ENCODE measurements around the gene TSPYL6.

TSPYL6 gene

GRCh38 chr2:54254180-54254579 lies 1.8 kb downstream of the TSPYL6 start:
- Histone ChIP-seq H3K27me3 (ENCODE audit: control insufficient read depth, insufficient read depth, low read length) (no peaks in the 10 kb centered on the region), H3K9me3 (ENCODE audit: control insufficient read depth, insufficient read depth, low read length) (no peaks in the 10 kb centered on the region), H3K4me1 (ENCODE audit: control insufficient read depth, insufficient read depth, low read length) (no peaks in the 10 kb centered on the region), H3K9ac (ENCODE audit: low read depth, low read length) (no peak overlapping the region), H3K36me3 (ENCODE audit: control insufficient read depth, insufficient read depth, low read length) (no peaks in the 10 kb centered on the region), H3K4me3 (ENCODE audit: low read depth, low read length) (no peak overlapping the region)

- Histone ChIP-seq H3K27me3 (ENCODE audit: control insufficient read depth, insufficient read depth, low read length) (no peaks in the 10 kb centered on the region), H3K4me1 (ENCODE audit: control insufficient read depth, insufficient read depth, low read length) (no peaks in the 10 kb centered on the region), H3K9ac (ENCODE audit: low read depth, low read length) (no peak overlapping the region), H3K4me3 (ENCODE audit: low read depth, low read length) (no peak overlapping the region), H3K9me3 (ENCODE audit: control insufficient read depth, insufficient read depth, low read length) (no peaks in the 10 kb centered on the region), H3K36me3 (ENCODE audit: control insufficient read depth, insufficient read depth, low read length) (no peaks in the 10 kb centered on the region)
These were observed 6.4 kb downstream of the TSPYL6 start for GRCh38 chr2:54249629-54250028.

DNA sequence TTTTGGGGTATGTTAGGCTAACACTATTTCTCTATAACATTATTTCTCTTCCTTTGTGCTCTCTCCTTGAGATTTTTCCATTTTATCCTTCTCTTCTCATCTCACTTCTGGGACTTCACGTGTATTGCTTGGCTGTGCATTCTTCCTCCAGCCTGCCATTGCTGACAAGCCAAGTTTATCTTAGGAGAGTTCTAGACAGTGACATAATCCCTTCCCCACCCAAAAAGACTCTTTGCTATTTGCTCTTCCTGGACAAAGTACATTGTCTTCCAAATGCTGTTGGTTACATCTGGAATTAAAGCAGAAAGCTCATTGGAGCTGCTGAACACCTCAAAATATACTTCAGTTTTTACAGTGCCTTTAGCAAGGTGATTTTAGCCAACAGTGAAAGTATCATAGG lies 8.9 kb downstream of the TSPYL6 start:
- Histone ChIP-seq H3K36me3 (ENCODE audit: control insufficient read depth, insufficient read depth, low read length) (no peaks in the 10 kb centered on the region), H3K9ac (ENCODE audit: low read depth, low read length) (no peak overlapping the region), H3K9me3 (ENCODE audit: control insufficient read depth, insufficient read depth, low read length) (no peaks in the 10 kb centered on the region), H3K27me3 (ENCODE audit: control insufficient read depth, insufficient read depth, low read length) (no peaks in the 10 kb centered on the region), H3K4me3 (ENCODE audit: low read depth, low read length) (no peak overlapping the region), H3K4me1 (ENCODE audit: control insufficient read depth, insufficient read depth, low read length) (no peaks in the 10 kb centered on the region)

GRCh38 chr2:54240515-54241469 lies 15.2 kb downstream of the TSPYL6 start:
- H3K9ac ChIP-seq (ENCODE audit: low read depth, low read length) = no peak overlapping the region
- H3K36me3 ChIP-seq (ENCODE audit: control insufficient read depth, insufficient read depth, low read length) = no peaks in the 10 kb centered on the region
- peaks cover 4% of the 10 kb centered on the region for H3K4me1 ChIP-seq (ENCODE audit: control insufficient read depth, insufficient read depth, low read length)
- no peak overlapping the region for H3K4me3 ChIP-seq (ENCODE audit: low read depth, low read length)
- peaks cover 5% of the 10 kb centered on the region for H3K27me3 ChIP-seq (ENCODE audit: control insufficient read depth, insufficient read depth, low read length)
- H3K9me3 ChIP-seq (ENCODE audit: control insufficient read depth, insufficient read depth, low read length) = no peaks in the 10 kb centered on the region

GRCh38 chr2:54239427-54239826 lies 16.6 kb downstream of the TSPYL6 start:
- Histone ChIP-seq H3K9ac (ENCODE audit: low read depth, low read length) (no peak overlapping the region), H3K27me3 (ENCODE audit: control insufficient read depth, insufficient read depth, low read length) (peaks cover 5% of the 10 kb centered on the region), H3K4me3 (ENCODE audit: low read depth, low read length) (no peak overlapping the region), H3K36me3 (ENCODE audit: control insufficient read depth, insufficient read depth, low read length) (no peaks in the 10 kb centered on the region), H3K9me3 (ENCODE audit: control insufficient read depth, insufficient read depth, low read length) (no peaks in the 10 kb centered on the region), H3K4me1 (ENCODE audit: control insufficient read depth, insufficient read depth, low read length) (peaks cover 4% of the 10 kb centered on the region)

DNA sequence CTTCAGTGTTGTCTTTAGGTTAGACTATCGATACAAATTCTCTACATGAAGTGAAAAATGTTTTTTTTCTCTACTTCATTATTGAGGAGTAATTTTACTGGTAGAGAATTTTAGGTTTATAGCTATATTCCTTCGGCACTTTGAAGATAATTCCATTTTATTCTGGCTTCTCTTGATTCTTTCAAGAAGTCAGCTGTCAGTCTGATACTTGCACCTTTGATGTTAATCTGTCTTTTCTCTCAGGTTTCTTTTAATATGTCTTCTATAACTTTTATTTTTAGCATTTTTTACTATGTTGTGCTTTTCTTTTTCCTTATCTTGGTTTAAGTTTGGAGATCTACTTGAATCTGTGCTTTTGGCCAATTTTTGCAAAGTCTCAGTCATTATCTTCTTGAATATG lies 18.6 kb downstream of the TSPYL6 start:
- Histone ChIP-seq H3K36me3 (ENCODE audit: control insufficient read depth, insufficient read depth, low read length) (no peaks in the 10 kb centered on the region), H3K27me3 (ENCODE audit: control insufficient read depth, insufficient read depth, low read length) (peaks cover 5% of the 10 kb centered on the region), H3K4me3 (ENCODE audit: low read depth, low read length) (no peak overlapping the region), H3K9ac (ENCODE audit: low read depth, low read length) (no peak overlapping the region), H3K4me1 (ENCODE audit: control insufficient read depth, insufficient read depth, low read length) (peaks cover 4% of the 10 kb centered on the region), H3K9me3 (ENCODE audit: control insufficient read depth, insufficient read depth, low read length) (no peaks in the 10 kb centered on the region)

DNA sequence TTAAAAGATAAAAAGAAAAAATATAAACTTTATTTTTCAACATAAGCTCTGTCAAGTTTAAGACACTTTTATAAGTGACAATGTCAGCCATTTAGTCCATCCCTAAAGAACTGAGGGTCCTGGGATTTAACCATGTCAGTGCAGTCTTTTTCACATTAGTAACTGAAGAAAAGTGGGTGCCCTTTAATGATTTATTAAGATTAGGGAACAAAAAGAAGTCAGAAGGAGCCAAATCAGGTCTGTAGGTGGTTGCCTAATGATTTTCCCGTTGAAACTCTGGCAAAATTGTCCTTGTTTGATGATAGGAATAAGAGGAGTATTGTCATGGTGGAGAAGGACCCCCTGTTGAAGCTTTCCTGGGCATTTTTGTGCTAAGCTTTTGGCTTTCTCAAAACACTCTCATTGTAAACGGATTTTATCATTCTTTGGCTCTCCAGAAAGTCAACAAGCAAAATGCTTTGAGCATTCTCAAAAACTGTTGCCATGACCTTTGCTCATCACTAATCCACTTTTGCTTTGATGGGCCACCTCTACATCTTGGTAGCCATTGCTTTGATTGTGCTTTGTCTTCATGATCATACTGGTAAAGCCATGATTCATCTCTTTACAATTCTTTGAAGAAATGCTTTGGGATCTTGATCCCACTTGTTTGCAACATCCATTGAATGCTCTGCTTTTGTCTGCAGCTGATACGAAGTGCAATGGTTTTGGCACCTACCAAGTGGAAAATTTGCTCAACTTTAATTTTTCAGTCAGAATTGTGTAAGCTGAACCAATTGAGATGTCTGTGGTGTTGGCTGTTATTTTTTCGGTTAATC lies 22.0 kb downstream of the TSPYL6 start:
- Histone ChIP-seq H3K9me3 (ENCODE audit: control insufficient read depth, insufficient read depth, low read length) (no peaks in the 10 kb centered on the region), H3K27me3 (ENCODE audit: control insufficient read depth, insufficient read depth, low read length) (peaks cover 1% of the 10 kb centered on the region), H3K9ac (ENCODE audit: low read depth, low read length) (no peak overlapping the region), H3K4me3 (ENCODE audit: low read depth, low read length) (no peak overlapping the region), H3K4me1 (ENCODE audit: control insufficient read depth, insufficient read depth, low read length) (no peaks in the 10 kb centered on the region), H3K36me3 (ENCODE audit: control insufficient read depth, insufficient read depth, low read length) (no peaks in the 10 kb centered on the region)

DNA sequence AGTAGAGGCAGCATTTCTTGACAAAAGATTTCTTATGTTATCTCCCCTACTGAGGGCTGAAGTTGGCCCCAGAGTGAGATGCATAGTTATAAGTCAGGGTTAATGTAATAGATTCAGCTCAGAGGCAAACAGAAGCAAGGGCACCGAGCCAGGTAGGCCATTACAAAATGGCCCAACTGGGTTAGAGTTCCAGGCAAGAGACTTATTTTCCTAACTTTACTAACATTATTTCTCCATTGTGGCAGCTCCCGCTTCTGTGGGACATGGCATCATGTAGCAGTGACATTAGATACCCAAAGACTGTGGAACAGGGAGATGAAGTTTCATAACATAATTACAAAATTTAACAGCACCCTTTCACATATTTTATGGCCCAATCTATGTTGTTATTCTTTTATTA lies 27.1 kb downstream of the TSPYL6 start:
- no peaks in the 10 kb centered on the region for H3K9me3 ChIP-seq (ENCODE audit: control insufficient read depth, insufficient read depth, low read length)
- H3K9ac ChIP-seq (ENCODE audit: low read depth, low read length) = no peak overlapping the region
- no peaks in the 10 kb centered on the region for H3K36me3 ChIP-seq (ENCODE audit: control insufficient read depth, insufficient read depth, low read length)
- no peak overlapping the region for H3K4me3 ChIP-seq (ENCODE audit: low read depth, low read length)
- no peaks in the 10 kb centered on the region for H3K27me3 ChIP-seq (ENCODE audit: control insufficient read depth, insufficient read depth, low read length)
- H3K4me1 ChIP-seq (ENCODE audit: control insufficient read depth, insufficient read depth, low read length) = no peaks in the 10 kb centered on the region

DNA sequence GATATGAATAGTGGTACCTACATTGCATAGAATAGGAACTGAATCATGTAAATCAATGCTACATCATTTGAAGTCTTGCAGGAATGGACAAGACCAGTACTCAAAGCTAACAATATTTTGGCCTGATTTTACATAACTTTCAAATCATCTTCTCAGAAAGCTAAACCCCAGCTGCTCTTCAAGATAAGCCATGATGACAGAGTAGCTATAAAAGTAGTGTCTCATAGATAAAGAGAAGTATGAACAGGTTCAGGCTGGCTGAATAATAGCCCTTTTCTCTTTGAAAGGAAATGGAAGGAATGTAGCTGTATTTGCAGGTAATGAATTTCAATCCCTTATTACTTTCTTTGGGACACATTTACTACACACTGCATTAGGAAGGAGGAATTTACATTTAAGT lies 28.2 kb downstream of the TSPYL6 start:
- H3K36me3 ChIP-seq (ENCODE audit: control insufficient read depth, insufficient read depth, low read length) = no peaks in the 10 kb centered on the region
- no peaks in the 10 kb centered on the region for H3K4me1 ChIP-seq (ENCODE audit: control insufficient read depth, insufficient read depth, low read length)

DNA sequence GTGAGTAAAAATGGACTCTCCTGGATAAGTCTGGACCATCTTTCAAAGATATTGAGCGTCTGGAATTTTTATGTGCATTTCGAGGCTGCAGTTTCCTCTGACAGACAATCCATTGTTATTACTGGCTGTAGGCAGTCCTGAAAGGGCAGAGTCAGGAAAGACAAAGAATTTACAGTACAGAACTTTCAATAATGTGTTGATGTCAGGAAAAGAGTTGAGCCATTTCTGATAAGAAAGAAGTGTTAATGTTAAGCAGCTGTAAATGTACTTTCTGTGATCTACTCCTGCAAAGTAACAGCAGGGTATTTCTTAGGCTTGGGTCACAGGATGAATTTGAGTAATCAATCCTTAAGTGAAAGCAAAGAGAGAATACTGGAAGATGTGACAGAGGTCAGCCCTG lies 29.8 kb downstream of the TSPYL6 start:
- no peaks in the 10 kb centered on the region for H3K36me3 ChIP-seq (ENCODE audit: control insufficient read depth, insufficient read depth, low read length)
- H3K4me1 ChIP-seq (ENCODE audit: control insufficient read depth, insufficient read depth, low read length) = no peaks in the 10 kb centered on the region
- H3K4me3 ChIP-seq (ENCODE audit: low read depth, low read length) = no peak overlapping the region
- H3K27me3 ChIP-seq (ENCODE audit: control insufficient read depth, insufficient read depth, low read length) = no peaks in the 10 kb centered on the region
- no peak overlapping the region for H3K9ac ChIP-seq (ENCODE audit: low read depth, low read length)
- no peaks in the 10 kb centered on the region for H3K9me3 ChIP-seq (ENCODE audit: control insufficient read depth, insufficient read depth, low read length)

More for the DNA sequence above, 28.2 kb downstream of the TSPYL6 start:
- Histone ChIP-seq H3K9me3 (ENCODE audit: control insufficient read depth, insufficient read depth, low read length) (no peaks in the 10 kb centered on the region), H3K27me3 (ENCODE audit: control insufficient read depth, insufficient read depth, low read length) (no peaks in the 10 kb centered on the region), H3K4me3 (ENCODE audit: low read depth, low read length) (no peak overlapping the region), H3K9ac (ENCODE audit: low read depth, low read length) (no peak overlapping the region)

- H3K36me3 ChIP-seq (ENCODE audit: control insufficient read depth, insufficient read depth, low read length) = no peaks in the 10 kb centered on the region
- no peak overlapping the region for H3K4me3 ChIP-seq (ENCODE audit: low read depth, low read length)
- H3K27me3 ChIP-seq (ENCODE audit: control insufficient read depth, insufficient read depth, low read length) = no peaks in the 10 kb centered on the region
- no peaks in the 10 kb centered on the region for H3K9me3 ChIP-seq (ENCODE audit: control insufficient read depth, insufficient read depth, low read length)
- H3K9ac ChIP-seq (ENCODE audit: low read depth, low read length) = no peak overlapping the region
- H3K4me1 ChIP-seq (ENCODE audit: control insufficient read depth, insufficient read depth, low read length) = no peaks in the 10 kb centered on the region
These were observed 31.0 kb downstream of the TSPYL6 start for GRCh38 chr2:54224997-54225396.

- H3K36me3 ChIP-seq (ENCODE audit: control insufficient read depth, insufficient read depth, low read length) = no peaks in the 10 kb centered on the region
These were observed 42.9 kb downstream of the TSPYL6 start for GRCh38 chr2:54213082-54213481.

More at GRCh38 chr2:54213082-54213481, 42.9 kb downstream of the TSPYL6 start:
- Histone ChIP-seq H3K4me3 (ENCODE audit: low read depth, low read length) (no peak overlapping the region), H3K9ac (ENCODE audit: low read depth, low read length) (no peak overlapping the region), H3K4me1 (ENCODE audit: control insufficient read depth, insufficient read depth, low read length) (no peaks in the 10 kb centered on the region), H3K27me3 (ENCODE audit: control insufficient read depth, insufficient read depth, low read length) (no peaks in the 10 kb centered on the region), H3K9me3 (ENCODE audit: control insufficient read depth, insufficient read depth, low read length) (no peaks in the 10 kb centered on the region)
